NOMO-1 treated with dmso at 0.1 percent for 144 hours (cell line): ENCODE results near the gene HCN3.

ENCODE experiments used
- DNase-seq: peaks from one replicate; lab custom pipeline; 2025; ENCODE audit not compliant: unreplicated experiment; lab: John Stamatoyannopoulos, UW

Gene HCN3

GRCh38 chr1:155308493-155309422, 31.5 kb downstream of the HCN3 start, which contains the start of gene FDPS:
TSS of gene FDPS (plus strand) at chr1:155308866. CDS start at chr1:155309790, 924 bp downstream.
- peak; percentile 99 for DNase-seq

- DNase-seq: no peak
Observed at GRCh38 chr1:155309423-155310021, 32.3 kb downstream of the HCN3 start.

- DNase-seq: no peak
Observed at GRCh38 chr1:155313261-155313660, 36.0 kb downstream of the HCN3 start.

GRCh38 chr1:155316922-155317321, 39.7 kb downstream of the HCN3 start:
- DNase-seq: no peak

- DNase-seq: no peak
Observed at GRCh38 chr1:155318082-155318481, 40.8 kb downstream of the HCN3 start.

GRCh38 chr1:155319536-155319935, 42.3 kb downstream of the HCN3 start:
- no peak for DNase-seq

- DNase-seq: no peak
Observed at GRCh38 chr1:155320252-155320651, 43.0 kb downstream of the HCN3 start.

- DNase-seq: no peak
Observed at GRCh38 chr1:155320661-155321617, 43.7 kb downstream of the HCN3 start, which contains the start of gene RUSC1. TSS of gene RUSC1 (plus strand) at chr1:155320894. CDS start at chr1:155321774, 880 bp downstream.

GRCh38 chr1:155321639-155322503, 44.6 kb downstream of the HCN3 start:
- DNase-seq: no peak

- DNase-seq: no peak
Observed at GRCh38 chr1:155322571-155322952, 45.3 kb downstream of the HCN3 start.

GRCh38 chr1:155322953-155323728, 45.9 kb downstream of the HCN3 start:
- DNase-seq: peak; percentile 83

GRCh38 chr1:155323729-155324036, 46.4 kb downstream of the HCN3 start:
- DNase-seq: peak; percentile 76

- peak; percentile 98 for DNase-seq
Observed at GRCh38 chr1:155324037-155324716, 46.9 kb downstream of the HCN3 start.

GRCh38 chr1:155324717-155325602, 47.7 kb downstream of the HCN3 start:
- peak; percentile 13 for DNase-seq

GRCh38 chr1:155325603-155325893, 48.3 kb downstream of the HCN3 start:
- no peak for DNase-seq

- DNase-seq: no peak
Observed at GRCh38 chr1:155326020-155326526, 48.8 kb downstream of the HCN3 start.

- no peak for DNase-seq
Observed at GRCh38 chr1:155326631-155327037, 49.4 kb downstream of the HCN3 start.

GRCh38 chr1:155327981-155328380, 50.7 kb downstream of the HCN3 start:
- no peak for DNase-seq
